Fibroblast of lung (primary cell): ENCODE data around the gene CCNH. TPM values are rescaled to one million over a fixed set of nuclear protein-coding genes. Genes with fewer than 3 reads are reported as not detected.

ENCODE experiments used
- DNase-seq, 2 donors: peaks; one replicate each; pipeline versions ENCODE4 v3.0.0 to v3.0.0-alpha.2; 2010; ENCODE audit warnings: low read depth in 2 of 2
- H2AFZ ChIP-seq: 2 replicates; pipeline ENCODE4 v1.5.1; 2012; ENCODE audit warnings: low read length, control low read depth, inconsistent platforms
- H3K27ac ChIP-seq: 2 replicates; pipeline ENCODE4 v1.5.1; 2011; ENCODE audit warnings: low read length, control low read depth; ENCODE audit not compliant: insufficient read depth
- H3K27me3 ChIP-seq: 2 replicates; pipeline ENCODE4 v1.5.1; 2011; ENCODE audit warnings: mild to moderate bottlenecking, low read length; ENCODE audit not compliant: control insufficient read depth, insufficient read depth
- H3K36me3 ChIP-seq: 2 replicates; pipeline ENCODE4 v1.5.1; 2011; ENCODE audit warnings: low read length; ENCODE audit not compliant: control insufficient read depth, insufficient read depth
- H3K4me1 ChIP-seq: 2 replicates; pipeline ENCODE4 v1.5.1; 2011; ENCODE audit warnings: low read length; ENCODE audit not compliant: control insufficient read depth, insufficient read depth; ENCODE audit errors: extremely low read depth
- H3K4me2 ChIP-seq: 2 replicates; pipeline ENCODE4 v1.5.1; 2011; ENCODE audit warnings: low read length, control low read depth; ENCODE audit not compliant: insufficient read depth; ENCODE audit errors: extremely low read depth
- H3K4me3 ChIP-seq, 4 experiments: fragments of 200-600 bp in 1 of 4; sonication (generic) in 1 of 4; replicated peaks in 1 of 4; 2 replicates each; pipeline ENCODE4 v1.5.1; 2011 to 2016; ENCODE audit warnings: low read length in 4 of 4, low read depth in 3 of 4, mild to moderate bottlenecking in 3 of 4, control low read depth in 2 of 4, inconsistent platforms in 1 of 4, mixed read lengths in 1 of 4; ENCODE audit not compliant: insufficient read depth in 1 of 4; ENCODE audit errors: control extremely low read depth in 1 of 4
- H3K79me2 ChIP-seq: 2 replicates; pipeline ENCODE4 v1.5.1; 2012; ENCODE audit warnings: mild to moderate bottlenecking, low read length, inconsistent platforms; ENCODE audit not compliant: control insufficient read depth, insufficient read depth
- H3K9ac ChIP-seq: 2 replicates; pipeline ENCODE4 v1.5.1; 2011; ENCODE audit warnings: mild to moderate bottlenecking, low read length, control low read depth; ENCODE audit not compliant: insufficient read depth
- H3K9me3 ChIP-seq: 2 replicates; pipeline ENCODE4 v1.5.1; 2012; ENCODE audit warnings: low read depth, low read length; ENCODE audit not compliant: control insufficient read depth, insufficient read depth
- H4K20me1 ChIP-seq: 2 replicates; pipeline ENCODE4 v1.5.1; 2011; ENCODE audit warnings: low read length; ENCODE audit not compliant: control insufficient read depth, insufficient read depth; ENCODE audit errors: extremely low read depth
- CTCF ChIP-seq, 2 donors: IDR thresholded peaks in 1 of 2; conservative IDR thresholded peaks in 1 of 2; 1 replicate in 1 of 2; 2 replicates in 1 of 2; pipeline ENCODE4 v1.5.1; 2011 to 2012; ENCODE audit warnings: low read length in 2 of 2, control low read depth in 1 of 2, inconsistent platforms in 1 of 2, low read depth in 1 of 2, mild to moderate bottlenecking in 1 of 2
- EZH2 ChIP-seq: IDR thresholded peaks from 2 replicates; pipeline ENCODE4 v1.5.1; 2012; ENCODE audit warnings: low read length, control low read depth, mild to moderate bottlenecking; ENCODE audit errors: missing control alignments
- polyA plus RNA-seq, 2 donors: library from polyadenylated mRNA; depleted of rRNA in 1 of 2; stranded (reverse) in 1 of 2; unstranded in 1 of 2; fragments of >200 nt; gene quantifications; 2 replicates each; pipeline ENCODE4 v1.2.1, GENCODE V29; 2011 to 2012; ENCODE audit warnings: missing spikeins in 1 of 2
- total RNA-seq: library from RNA; depleted of rRNA; stranded (reverse); fragments of >200 nt; gene quantifications from 2 replicates; pipeline ENCODE4 v1.2.1, GENCODE V29; 2014

The CCNH gene
- total and polyA plus RNA-seq, 2 donors (not counting 1 experiment from before 2014, with no cell fraction given) = 77.6 to 98.7 TPM

- Histone ChIP-seq H3K4me2 (no peak overlapping the region), H3K4me1 (peaks cover 3% of the 10 kb centered on the region), H3K27me3 (no peaks in the 10 kb centered on the region), H3K79me2 (no peaks in the 10 kb centered on the region), H3K9ac (no peak overlapping the region), H3K9me3 (no peaks in the 10 kb centered on the region), H3K4me3 (no peak overlapping the region), H4K20me1 (no peaks in the 10 kb centered on the region), H2AFZ (no peak overlapping the region), H3K36me3 (no peaks in the 10 kb centered on the region), H3K27ac (no peak overlapping the region)
- DNase-seq = no peak
- TF ChIP-seq CTCF (conservative IDR thresholded peaks at IDR 0.05 in 1 of 2, IDR thresholded peaks at IDR 0.05 in 1 of 2; ENCODE audit: low read depth in 1 of 2, low read length in 2 of 2) (no peak), EZH2 (no peak)
Measured at GRCh38 chr5:87360132-87360531, 52.6 kb downstream of the CCNH start.

- Histone ChIP-seq H3K9ac (no peak overlapping the region), H3K27ac (no peak overlapping the region), H2AFZ (no peak overlapping the region), H3K36me3 (no peaks in the 10 kb centered on the region), H3K9me3 (no peaks in the 10 kb centered on the region), H4K20me1 (no peaks in the 10 kb centered on the region), H3K4me3 (no peak overlapping the region), H3K4me2 (no peak overlapping the region), H3K4me1 (peaks cover 3% of the 10 kb centered on the region), H3K27me3 (no peaks in the 10 kb centered on the region), H3K79me2 (no peaks in the 10 kb centered on the region)
- TF ChIP-seq CTCF (conservative IDR thresholded peaks at IDR 0.05 in 1 of 2, IDR thresholded peaks at IDR 0.05 in 1 of 2; ENCODE audit: low read depth in 1 of 2, low read length in 2 of 2) = no peak
- no peak for DNase-seq
Measured at GRCh38 chr5:87359106-87359505, 53.6 kb downstream of the CCNH start.

GRCh38 chr5:87354496-87354895, 58.2 kb downstream of the CCNH start:
- no peaks in the 10 kb centered on the region for H4K20me1 ChIP-seq
- no peak overlapping the region for H3K4me3 ChIP-seq
- no peaks in the 10 kb centered on the region for H3K27me3 ChIP-seq
- H3K9ac ChIP-seq = no peak overlapping the region
- no peaks in the 10 kb centered on the region for H3K79me2 ChIP-seq
- H3K4me1 ChIP-seq = no peaks in the 10 kb centered on the region
- no peak for DNase-seq
- no peak overlapping the region for H3K27ac ChIP-seq
- TF ChIP-seq CTCF (conservative IDR thresholded peaks at IDR 0.05 in 1 of 2, IDR thresholded peaks at IDR 0.05 in 1 of 2; ENCODE audit: low read depth in 1 of 2, low read length in 2 of 2) (no peak), EZH2 (no peak)
- no peaks in the 10 kb centered on the region for H3K9me3 ChIP-seq
- no peaks in the 10 kb centered on the region for H3K36me3 ChIP-seq
- H3K4me2 ChIP-seq = no peak overlapping the region
- no peak overlapping the region for H2AFZ ChIP-seq
